ENCODE results near the gene KCNIP4. TPM values are rescaled to one million over a fixed set of nuclear protein-coding genes. Genes with fewer than 3 reads are reported as not detected.

The KCNIP4 gene
- total and polyA plus RNA-seq, 2 of the 8 experiments (the other 6 are each of a cell fraction or from before 2014, with no cell fraction given) = 0.06 TPM; not detected in 1

DNA sequence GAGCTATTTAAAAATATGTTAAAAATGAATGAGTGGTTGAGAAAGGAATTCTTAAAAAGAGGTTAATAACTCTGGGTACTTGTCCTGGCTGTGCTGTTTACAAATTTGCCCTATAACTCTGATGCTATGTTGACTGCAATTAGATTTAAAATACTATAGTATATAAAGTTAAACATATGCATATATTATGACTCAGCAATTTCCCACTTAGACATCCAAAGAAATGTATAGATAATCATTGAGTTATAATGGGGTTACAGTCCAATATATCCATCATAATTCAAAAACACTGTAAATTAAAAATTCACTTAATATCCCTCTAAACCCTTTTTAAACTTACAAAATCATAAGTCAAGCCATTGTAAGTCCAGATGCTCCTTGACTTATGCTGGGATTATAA, 818.0 kb downstream of the KCNIP4 start:
- FAIRE-seq = no peak
- POLR2A ChIA-PET (ENCODE audit: partially characterized antibody) = no interaction called here

More for the DNA sequence above, 818.0 kb downstream of the KCNIP4 start:
- no peak for TF ChIP-seq PHF8 (conservative IDR thresholded peaks at IDR 0.05; ENCODE audit: low read depth, low read length)
- no peak; the same call in 1 of the 2 replicates for TF ChIP-seq MAFK (IDR thresholded peaks at IDR 0.05; ENCODE audit: low read depth, low read length)
- peak; percentile 60; the same call in 1 of the 2 replicates for TF ChIP-seq BACH1 (IDR thresholded peaks at IDR 0.05; ENCODE audit: low read length)
- Histone ChIP-seq H3K27ac (ENCODE audit: low read depth, low read length) (no peak overlapping the region), H3K4ac (replicated peaks; ENCODE audit: insufficient read length, low read depth, low read length) (no peak overlapping the region), H3K4me2 (ENCODE audit: insufficient read depth in 1 of 2, low read depth in 2 of 2, low read length in 2 of 2) (no peak overlapping the region), H3K79me2 (ENCODE audit: control insufficient read depth in 1 of 2, insufficient read depth in 2 of 2, low read length in 2 of 2) (no peaks in the 10 kb centered on the region), H3K36me3 (ENCODE audit: control insufficient read depth in 2 of 4, insufficient read depth in 4 of 4, low read length in 3 of 4) (no peaks in the 10 kb centered on the region), H2BK12ac (ENCODE audit: low read depth, low read length) (no peak overlapping the region), H3K9me3 (ENCODE audit: insufficient read depth in 2 of 2, low read depth in 1 of 2, low read length in 1 of 2) (no peaks in the 10 kb centered on the region), H3K79me1 (ENCODE audit: low read depth, low read length) (no peaks in the 10 kb centered on the region), H3K4me1 (replicated peaks in 1 of 4; ENCODE audit: control insufficient read depth in 3 of 4, insufficient read depth in 4 of 4, low read length in 3 of 4) (no peaks in the 10 kb centered on the region), H3K23ac (ENCODE audit: insufficient read length) (no peak overlapping the region), H3K27me3 (replicated peaks in 1 of 4; ENCODE audit: control insufficient read depth in 3 of 4, extremely low read depth in 1 of 4, insufficient read depth in 3 of 4, low read length in 3 of 4) (peaks cover 0 to 1% (median 0%) of the 10 kb centered on the region in 4 experiments; a peak in 1 of 7 replicates), H3K14ac (ENCODE audit: insufficient read length) (no peak overlapping the region), H3K9ac (replicated peaks in 1 of 4; ENCODE audit: extremely low read depth in 1 of 4, low read depth in 3 of 4, low read length in 3 of 4) (no peak overlapping the region), H3K4me3 (ENCODE audit: extremely low read depth in 1 of 4, insufficient read depth in 2 of 4, low read depth in 3 of 4, low read length in 4 of 4) (no peak overlapping the region), H4K20me1 (replicated peaks in 1 of 2; ENCODE audit: control insufficient read depth in 1 of 2, insufficient read depth in 2 of 2, low read length in 2 of 2) (no peaks in the 10 kb centered on the region), H3K18ac (ENCODE audit: extremely low read depth, low read length) (no peak overlapping the region), H2AK5ac (ENCODE audit: low read depth, low read length) (no peak overlapping the region), H4K5ac (ENCODE audit: insufficient read length, low read depth, low read length) (no peak overlapping the region), H4K8ac (ENCODE audit: extremely low read depth, insufficient read depth, low read length) (no peak overlapping the region), H2BK20ac (ENCODE audit: low read length) (no peak overlapping the region), H2AFZ (ENCODE audit: low read length) (no peak overlapping the region), H3K23me2 (ENCODE audit: low read depth, low read length) (no peaks in the 10 kb centered on the region), H2BK15ac (ENCODE audit: low read length) (no peak overlapping the region), H4K91ac (replicated peaks; ENCODE audit: insufficient read length, low read length) (no peak overlapping the region), H2BK120ac (replicated peaks; ENCODE audit: low read depth, low read length) (no peak overlapping the region), H2BK5ac (ENCODE audit: low read depth, low read length) (no peak overlapping the region), H3K56ac (replicated peaks; ENCODE audit: insufficient read length, low read depth, low read length) (no peak overlapping the region)
- CTCF ChIA-PET (ENCODE audit: partially characterized antibody) = no interaction called here
- no peak for DNase-seq (ENCODE audit: low read depth in 1 of 2, low spot score in 2 of 2)

Data from H1 (cell line).